GM19099 (cell line): ENCODE results near the gene TOP2A.

Experiments
- POLR2A ChIP-seq: IDR thresholded peaks from 3 replicates; pipeline ENCODE4 v1.6.1; 2011; ENCODE audit warnings: low read depth; ENCODE audit not compliant: insufficient read length; ENCODE audit errors: extremely low read depth

TOP2A gene

GRCh38 chr17:40374821-40375498 lies 42.7 kb downstream of the TOP2A start:
- no peak for TF ChIP-seq POLR2A

GRCh38 chr17:40373999-40374398 lies 43.7 kb downstream of the TOP2A start:
- TF ChIP-seq POLR2A: no peak

DNA sequence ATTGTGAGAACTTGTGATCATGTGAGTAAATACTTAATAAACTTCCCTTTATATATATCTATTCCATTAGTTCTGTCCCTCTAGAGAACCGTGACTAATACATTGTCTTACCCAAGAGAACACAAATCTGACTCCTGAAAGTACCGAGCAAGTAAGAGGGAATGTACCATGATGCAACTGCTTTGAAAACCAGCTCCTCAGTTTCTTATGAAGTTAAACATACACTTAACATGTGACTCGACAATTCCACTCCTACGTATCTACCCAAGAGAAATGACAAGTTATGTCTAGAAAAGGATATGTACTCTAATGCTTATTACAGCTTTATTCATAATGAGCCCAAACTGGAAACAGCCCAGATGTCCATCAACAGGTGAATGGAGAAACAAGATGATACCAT lies 44.4 kb downstream of the TOP2A start:
- no peak for TF ChIP-seq POLR2A

- no peak for TF ChIP-seq POLR2A
Observed at GRCh38 chr17:40372031-40372430, 45.7 kb downstream of the TOP2A start.

- no peak for TF ChIP-seq POLR2A
Observed at GRCh38 chr17:40371261-40371929, 46.3 kb downstream of the TOP2A start.

DNA sequence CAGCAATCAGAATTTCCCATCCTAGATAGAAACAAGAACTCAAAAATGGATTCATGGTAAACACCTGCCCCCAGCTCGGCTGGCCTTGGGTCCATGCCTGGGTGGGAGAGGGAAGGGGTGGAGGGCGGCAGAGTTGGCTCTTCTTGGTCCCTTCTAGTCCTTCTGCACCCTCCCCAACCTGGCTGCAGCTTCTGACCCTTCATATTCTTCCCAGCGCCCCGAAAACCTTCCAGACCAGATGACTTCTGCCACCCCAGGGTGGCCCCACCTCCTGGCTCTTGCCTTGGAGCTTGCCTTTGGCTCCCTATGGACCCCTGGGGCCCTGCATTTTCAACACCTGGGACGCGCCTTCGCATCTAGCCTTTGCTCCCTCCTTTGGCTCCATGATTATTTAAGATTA lies 47.8 kb downstream of the TOP2A start:
- TF ChIP-seq POLR2A: no peak

- TF ChIP-seq POLR2A: no peak
Observed at GRCh38 chr17:40366861-40367518, 50.7 kb downstream of the TOP2A start.

- TF ChIP-seq POLR2A: no peak
Observed at GRCh38 chr17:40366076-40366860, 51.4 kb downstream of the TOP2A start.

DNA sequence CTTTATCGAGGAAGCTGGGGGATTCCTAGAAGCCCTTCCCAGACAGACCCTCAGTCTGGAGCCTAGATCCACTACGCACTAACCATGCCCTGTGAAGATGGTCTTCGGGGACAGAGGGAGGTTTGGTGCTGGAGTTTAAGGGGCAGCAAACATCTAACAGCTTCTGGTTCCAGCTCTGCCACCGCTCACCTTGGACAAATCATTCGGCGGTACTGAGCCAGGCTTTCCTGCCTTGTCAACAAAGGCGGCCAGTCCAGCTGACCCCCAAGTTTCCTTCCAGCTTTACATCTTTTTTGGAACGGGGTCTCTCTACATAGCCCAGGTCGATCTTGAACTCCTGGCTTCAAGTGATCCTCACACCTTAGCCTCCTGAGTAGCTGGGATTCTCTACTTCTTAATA lies 52.8 kb downstream of the TOP2A start:
- TF ChIP-seq POLR2A: no peak

DNA sequence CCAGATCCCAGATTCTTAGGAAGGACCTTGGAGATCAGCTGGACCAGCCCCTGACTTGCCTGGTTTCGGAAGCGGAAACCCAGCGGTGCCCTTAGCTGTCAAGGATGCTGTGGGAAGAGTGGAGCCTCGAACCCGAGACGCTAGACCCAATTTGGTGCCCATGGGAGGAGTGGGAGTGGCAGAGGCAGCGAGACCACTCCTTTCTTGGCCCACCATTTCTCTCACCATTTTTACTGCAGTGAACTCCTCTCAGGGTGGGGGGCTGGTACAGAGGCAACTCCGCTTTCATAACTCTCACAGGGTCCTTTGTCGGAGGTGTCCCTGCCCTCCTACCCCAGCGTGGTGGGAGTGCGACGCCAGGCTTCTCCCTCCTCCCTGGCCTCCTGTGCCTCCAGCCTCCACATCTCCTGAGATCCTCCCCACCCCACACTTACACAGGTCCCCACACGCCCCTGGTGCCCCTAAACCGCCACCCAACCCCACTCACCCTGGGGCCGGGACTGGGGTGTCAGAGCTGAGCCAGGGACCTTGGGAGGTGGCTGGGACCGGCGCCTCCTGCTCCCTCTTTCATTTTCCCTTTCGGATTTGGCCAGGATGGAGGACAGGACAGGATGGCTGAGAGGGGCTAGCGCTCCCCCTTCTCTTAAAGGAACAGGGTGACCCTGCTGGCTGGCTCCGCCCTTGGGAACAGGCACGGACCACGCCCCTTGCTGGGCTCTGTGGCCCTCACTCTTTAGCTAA lies 53.4 kb downstream of the TOP2A start, which contains the start of gene GJD3:
TSS of gene GJD3 (minus strand) at position 617 of the 741 bp plus-strand sequence. CDS start 922 bp downstream, outside the sequence.
- no peak for TF ChIP-seq POLR2A

GRCh38 chr17:40363111-40363827 lies 54.4 kb downstream of the TOP2A start:
- no peak for TF ChIP-seq POLR2A

- TF ChIP-seq POLR2A: peak; percentile 45
Observed at GRCh38 chr17:40362696-40363110, 55.0 kb downstream of the TOP2A start.

DNA sequence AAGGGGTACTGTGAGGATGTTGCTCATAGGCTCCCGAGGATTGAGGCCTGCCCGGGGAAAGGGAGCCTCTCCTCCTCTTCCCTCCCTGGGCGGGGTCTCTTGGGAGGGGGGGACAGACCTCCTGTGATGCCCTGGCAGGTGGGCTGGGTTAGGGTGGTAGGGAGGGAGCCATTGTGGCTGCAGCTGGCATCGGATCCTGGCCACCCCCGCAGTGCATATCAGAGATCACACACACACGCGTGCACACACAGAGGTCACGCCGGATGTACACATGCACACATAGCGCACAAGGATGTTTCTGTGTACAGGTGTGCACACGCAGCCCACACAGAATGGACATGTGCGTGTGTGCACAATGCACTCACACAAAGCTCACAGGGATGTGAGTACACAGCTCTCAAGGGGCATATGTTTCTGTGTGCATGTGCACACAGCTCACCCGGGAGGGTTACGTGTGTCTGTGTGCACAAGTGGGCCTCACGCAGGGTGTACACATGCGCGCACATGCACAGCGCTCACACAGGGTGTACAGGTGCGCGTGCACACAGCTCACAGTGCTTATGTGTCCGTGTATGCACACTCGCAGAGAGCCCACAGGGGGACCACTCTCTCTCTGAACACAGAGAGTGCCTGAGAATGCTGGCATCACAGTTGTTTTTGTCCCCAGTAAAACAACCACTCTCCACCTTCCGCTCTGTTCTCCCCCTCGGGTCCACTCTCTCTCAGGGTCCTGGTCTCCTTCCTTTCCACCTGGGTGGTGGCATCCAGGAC lies 55.6 kb downstream of the TOP2A start:
- TF ChIP-seq POLR2A: no peak
